HUES6 (cell line): ENCODE data around the gene DNAH9.

Source experiments
- H3K27ac ChIP-seq: 2 replicates; pipeline ENCODE4 v1.7.0; 2013; ENCODE audit warnings: low read depth, mild to moderate bottlenecking, low read length, inconsistent platforms
- H3K27me3 ChIP-seq: 2 replicates; pipeline ENCODE4 v1.6.1; 2013; ENCODE audit warnings: low read length; ENCODE audit not compliant: control insufficient read depth, insufficient read depth
- H3K36me3 ChIP-seq: 2 replicates; pipeline ENCODE4 v1.6.1; 2013; ENCODE audit warnings: low read length; ENCODE audit not compliant: control insufficient read depth, insufficient read depth
- H3K4me1 ChIP-seq: 2 replicates; pipeline ENCODE4 v1.6.1; 2013; ENCODE audit warnings: low read length; ENCODE audit not compliant: control insufficient read depth, insufficient read depth
- H3K4me3 ChIP-seq: 2 replicates; pipeline ENCODE4 v1.5.1; 2013; ENCODE audit warnings: low read depth, low read length
- H3K9ac ChIP-seq: one replicate; pipeline ENCODE4 v1.6.1; 2013; ENCODE audit warnings: mild to moderate bottlenecking, low read length
- H3K9me3 ChIP-seq: 2 replicates; pipeline ENCODE4 v1.6.1; 2013; ENCODE audit warnings: low read depth, low read length; ENCODE audit not compliant: control insufficient read depth, insufficient read depth

DNAH9 gene

GRCh38 chr17:11882716-11883115 is 284.4 kb downstream of the DNAH9 start:
- H3K4me1 ChIP-seq = no peaks in the 10 kb centered on the region
- no peaks in the 10 kb centered on the region for H3K27me3 ChIP-seq
- no peak overlapping the region for H3K4me3 ChIP-seq
- no peaks in the 10 kb centered on the region for H3K9me3 ChIP-seq
- H3K9ac ChIP-seq = no peak overlapping the region
- H3K36me3 ChIP-seq = no peaks in the 10 kb centered on the region
- no peak overlapping the region for H3K27ac ChIP-seq

- H3K4me3 ChIP-seq = no peak overlapping the region
- H3K4me1 ChIP-seq = no peaks in the 10 kb centered on the region
- H3K9me3 ChIP-seq = no peaks in the 10 kb centered on the region
- no peaks in the 10 kb centered on the region for H3K27me3 ChIP-seq
- H3K36me3 ChIP-seq = no peaks in the 10 kb centered on the region
- H3K27ac ChIP-seq = no peak overlapping the region
- no peak overlapping the region for H3K9ac ChIP-seq
Measured at GRCh38 chr17:11885051-11885450, 286.8 kb downstream of the DNAH9 start.

GRCh38 chr17:11889266-11889665 is 291.0 kb downstream of the DNAH9 start:
- no peaks in the 10 kb centered on the region for H3K27me3 ChIP-seq
- no peaks in the 10 kb centered on the region for H3K4me1 ChIP-seq
- no peak overlapping the region for H3K9ac ChIP-seq
- no peak overlapping the region for H3K27ac ChIP-seq
- H3K4me3 ChIP-seq = no peak overlapping the region
- H3K36me3 ChIP-seq = no peaks in the 10 kb centered on the region
- H3K9me3 ChIP-seq = no peaks in the 10 kb centered on the region

- H3K27ac ChIP-seq = no peak overlapping the region
- no peaks in the 10 kb centered on the region for H3K4me1 ChIP-seq
- no peak overlapping the region for H3K9ac ChIP-seq
- H3K27me3 ChIP-seq = no peaks in the 10 kb centered on the region
- H3K9me3 ChIP-seq = no peaks in the 10 kb centered on the region
- no peaks in the 10 kb centered on the region for H3K36me3 ChIP-seq
- H3K4me3 ChIP-seq = no peak overlapping the region
Measured at GRCh38 chr17:11893862-11894261, 295.6 kb downstream of the DNAH9 start.

- Histone ChIP-seq H3K36me3 (no peaks in the 10 kb centered on the region), H3K4me3 (no peak overlapping the region), H3K4me1 (peaks cover 2% of the 10 kb centered on the region; the same call in 1 of the 2 replicates), H3K9ac (no peak overlapping the region), H3K9me3 (no peaks in the 10 kb centered on the region), H3K27ac (no peak overlapping the region), H3K27me3 (no peaks in the 10 kb centered on the region)
Measured at GRCh38 chr17:11896199-11896598, 297.9 kb downstream of the DNAH9 start.

GRCh38 chr17:11898526-11899235 is 300.4 kb downstream of the DNAH9 start:
- no peaks in the 10 kb centered on the region for H3K36me3 ChIP-seq
- H3K27ac ChIP-seq = no peak overlapping the region
- H3K27me3 ChIP-seq = no peaks in the 10 kb centered on the region
- H3K4me1 ChIP-seq = peaks cover 2% of the 10 kb centered on the region; the same call in 1 of the 2 replicates
- H3K9ac ChIP-seq = no peak overlapping the region
- H3K4me3 ChIP-seq = no peak overlapping the region
- H3K9me3 ChIP-seq = no peaks in the 10 kb centered on the region

- Histone ChIP-seq H3K27me3 (no peaks in the 10 kb centered on the region), H3K4me3 (no peak overlapping the region), H3K36me3 (no peaks in the 10 kb centered on the region), H3K27ac (no peak overlapping the region), H3K4me1 (peaks cover 2% of the 10 kb centered on the region; the same call in 1 of the 2 replicates), H3K9me3 (no peaks in the 10 kb centered on the region), H3K9ac (no peak overlapping the region)
Measured at GRCh38 chr17:11899537-11899942, 301.3 kb downstream of the DNAH9 start.

- H3K9ac ChIP-seq = no peak overlapping the region
- no peak overlapping the region for H3K4me3 ChIP-seq
- H3K27me3 ChIP-seq = no peaks in the 10 kb centered on the region
- H3K36me3 ChIP-seq = no peaks in the 10 kb centered on the region
- no peak overlapping the region for H3K27ac ChIP-seq
- H3K4me1 ChIP-seq = peaks cover 2% of the 10 kb centered on the region; the same call in 1 of the 2 replicates
- no peaks in the 10 kb centered on the region for H3K9me3 ChIP-seq
Measured at GRCh38 chr17:11900041-11900476, 301.8 kb downstream of the DNAH9 start.

- Histone ChIP-seq H3K36me3 (no peaks in the 10 kb centered on the region), H3K4me3 (no peak overlapping the region), H3K9ac (no peak overlapping the region), H3K27ac (no peak overlapping the region), H3K27me3 (no peaks in the 10 kb centered on the region), H3K9me3 (no peaks in the 10 kb centered on the region), H3K4me1 (peaks cover 2% of the 10 kb centered on the region; the same call in 1 of the 2 replicates)
Measured at GRCh38 chr17:11900655-11901054, 302.4 kb downstream of the DNAH9 start.

- no peaks in the 10 kb centered on the region for H3K36me3 ChIP-seq
- no peak overlapping the region for H3K4me3 ChIP-seq
- no peaks in the 10 kb centered on the region for H3K9me3 ChIP-seq
Measured at GRCh38 chr17:11901931-11902330, 303.7 kb downstream of the DNAH9 start.

GRCh38 chr17:11908711-11909146 is 310.5 kb downstream of the DNAH9 start:
- Histone ChIP-seq H3K9ac (peak overlapping the region; percentile 23), H3K4me1 (no peaks in the 10 kb centered on the region; the same call in 1 of the 2 replicates), H3K4me3 (no peak overlapping the region), H3K36me3 (no peaks in the 10 kb centered on the region), H3K27me3 (no peaks in the 10 kb centered on the region), H3K27ac (no peak overlapping the region), H3K9me3 (peaks cover 15% of the 10 kb centered on the region)

More at GRCh38 chr17:11901931-11902330, 303.7 kb downstream of the DNAH9 start:
- H3K9ac ChIP-seq = no peak overlapping the region
- H3K4me1 ChIP-seq = peaks cover 2% of the 10 kb centered on the region; the same call in 1 of the 2 replicates
- H3K27ac ChIP-seq = no peak overlapping the region
- H3K27me3 ChIP-seq = no peaks in the 10 kb centered on the region
